Dermis blood vessel endothelial cell (primary cell): ENCODE data around the gene UTP3. TPM values are rescaled to one million over a fixed set of nuclear protein-coding genes. Genes with fewer than 3 reads are reported as not detected.
A peak's percentile ranks its signal among the peaks of the same experiment; 100 is the strongest.
"Not testable (repeated sequence)": the region's sequence is repeated elsewhere in the genome, so short reads cannot be mapped to it uniquely, and the experiment has no call there.

Experiments used
- DNase-seq: peaks from one replicate; pipeline ENCODE4 v3.0.0; 2010
- total RNA-seq: library from RNA; depleted of rRNA; stranded (reverse); fragments of >200 nt; gene quantifications from 2 replicates; pipeline ENCODE4 v1.2.3, GENCODE V29; 2014

The UTP3 gene, protein sequence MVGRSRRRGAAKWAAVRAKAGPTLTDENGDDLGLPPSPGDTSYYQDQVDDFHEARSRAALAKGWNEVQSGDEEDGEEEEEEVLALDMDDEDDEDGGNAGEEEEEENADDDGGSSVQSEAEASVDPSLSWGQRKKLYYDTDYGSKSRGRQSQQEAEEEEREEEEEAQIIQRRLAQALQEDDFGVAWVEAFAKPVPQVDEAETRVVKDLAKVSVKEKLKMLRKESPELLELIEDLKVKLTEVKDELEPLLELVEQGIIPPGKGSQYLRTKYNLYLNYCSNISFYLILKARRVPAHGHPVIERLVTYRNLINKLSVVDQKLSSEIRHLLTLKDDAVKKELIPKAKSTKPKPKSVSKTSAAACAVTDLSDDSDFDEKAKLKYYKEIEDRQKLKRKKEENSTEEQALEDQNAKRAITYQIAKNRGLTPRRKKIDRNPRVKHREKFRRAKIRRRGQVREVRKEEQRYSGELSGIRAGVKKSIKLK
- total RNA-seq = 20.8 and 27.1 TPM in 2 replicates

DNA sequence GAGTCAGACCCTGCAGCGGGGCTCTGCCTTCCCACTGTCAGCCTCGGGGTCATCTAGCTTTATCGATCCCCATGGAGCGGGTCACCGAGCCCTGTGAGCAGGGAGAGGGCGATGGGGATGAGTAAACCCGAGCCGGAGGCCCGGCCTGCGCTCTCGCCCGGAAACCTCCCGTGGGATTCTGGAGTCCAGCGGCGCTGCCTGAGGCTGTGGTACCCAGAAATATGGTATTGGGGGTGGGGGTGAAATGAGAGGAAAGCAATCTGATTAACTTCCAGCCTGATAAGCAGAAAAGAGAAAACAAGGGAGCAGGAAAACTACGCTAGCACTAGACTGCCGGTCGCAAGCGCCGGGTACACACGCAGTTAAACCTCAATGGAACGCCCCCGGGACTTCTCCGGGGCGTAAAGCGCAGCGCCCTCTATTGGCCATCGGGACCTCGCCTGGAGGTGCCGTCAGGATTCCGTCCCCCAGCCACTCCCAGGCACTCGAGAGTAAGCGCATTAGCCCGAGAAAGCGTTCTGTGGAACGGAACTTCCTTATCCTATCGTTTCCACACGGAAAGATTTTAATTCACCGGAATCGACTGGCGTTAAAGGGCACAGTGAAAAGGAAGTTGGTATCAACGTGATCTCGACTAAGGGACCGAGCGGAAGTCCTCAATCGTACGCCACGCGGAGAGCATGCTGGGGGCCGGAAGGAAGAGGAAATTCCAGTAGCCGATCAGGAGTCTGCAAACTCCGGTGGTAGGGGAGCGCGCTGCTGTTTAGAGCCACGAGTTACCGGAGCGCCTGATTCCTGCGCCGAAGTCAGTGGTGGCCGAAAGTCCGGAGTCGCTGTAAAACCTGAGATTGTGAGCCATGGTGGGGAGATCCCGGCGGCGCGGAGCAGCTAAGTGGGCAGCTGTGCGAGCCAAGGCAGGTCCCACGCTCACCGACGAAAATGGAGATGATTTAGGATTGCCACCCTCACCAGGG is at the start of gene UTP3:
Gene UTP3, plus strand, starts transcription at position 712 of the 974 bp plus-strand sequence. Its CDS starts 146 bp downstream, at position 858.
- peak; percentile 98 for DNase-seq

DNA sequence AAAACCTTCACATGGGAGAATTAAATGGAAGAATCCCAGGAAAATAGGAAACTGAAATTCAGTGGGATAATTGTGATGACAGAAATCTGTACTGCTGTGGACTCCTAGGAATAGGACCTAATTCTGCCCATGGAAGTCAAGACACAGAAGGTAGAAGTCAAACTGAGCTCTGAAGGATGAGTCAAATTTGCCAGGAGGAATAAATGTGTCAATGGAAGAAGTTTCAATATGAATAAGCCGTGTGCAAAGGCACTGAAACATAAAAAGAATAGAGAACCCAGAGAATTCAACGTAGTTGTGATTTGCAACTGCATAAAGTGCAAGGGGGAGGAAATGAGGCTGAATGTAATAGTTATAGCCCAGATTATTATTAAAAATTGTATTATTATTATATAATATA is 48.1 kb upstream of the UTP3 start:
- DNase-seq = no peak

DNA sequence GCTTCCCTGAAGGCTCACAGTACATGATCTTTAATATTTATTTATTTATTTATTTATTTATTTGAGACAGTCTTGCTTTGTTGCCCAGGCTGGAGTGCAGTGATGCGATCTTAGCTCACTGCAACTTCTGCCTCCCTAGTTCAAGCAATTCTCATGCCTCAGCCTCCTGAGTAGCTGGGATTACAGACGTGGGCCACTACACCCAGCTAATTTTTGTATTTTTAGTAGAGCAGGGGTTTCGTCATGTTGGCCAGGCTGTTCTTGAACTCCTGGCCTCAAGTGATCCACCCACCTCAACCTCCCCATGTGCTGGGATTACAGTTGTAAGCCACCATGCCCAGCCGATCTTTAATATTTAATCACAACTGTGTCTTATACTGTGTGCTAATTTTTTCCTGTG is 37.6 kb upstream of the UTP3 start:
- not testable (repeated sequence) for DNase-seq

DNA sequence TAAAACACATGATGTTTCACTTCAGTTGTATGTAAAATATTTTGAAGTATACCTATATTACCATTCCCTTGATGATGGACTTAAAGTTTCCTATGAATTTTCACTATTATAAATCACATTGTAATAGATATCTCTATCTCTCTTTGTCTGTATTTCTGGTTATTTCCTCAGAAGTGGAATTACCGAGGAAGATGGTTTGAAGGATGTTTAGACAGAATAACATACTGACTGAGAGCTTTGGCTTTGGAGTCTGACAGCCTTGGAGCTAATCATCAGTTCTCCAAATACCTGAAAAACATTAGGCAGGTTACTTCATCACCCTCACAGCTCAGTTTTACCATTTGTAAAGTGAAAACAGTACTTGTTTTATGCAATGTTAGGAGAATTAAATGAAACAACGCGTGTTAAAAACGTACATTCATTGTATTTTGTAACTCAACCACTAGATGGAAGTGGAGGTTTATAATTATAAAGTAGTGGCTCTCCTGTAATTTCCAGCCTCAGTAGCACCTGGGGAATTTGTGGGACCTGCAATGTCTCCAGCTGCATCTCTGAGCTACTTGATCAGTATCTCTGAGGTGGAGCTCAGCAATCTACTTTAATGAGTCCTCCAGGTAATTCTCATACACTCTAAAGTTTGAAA is 36.3 kb upstream of the UTP3 start:
- DNase-seq = peak; percentile 56

DNA sequence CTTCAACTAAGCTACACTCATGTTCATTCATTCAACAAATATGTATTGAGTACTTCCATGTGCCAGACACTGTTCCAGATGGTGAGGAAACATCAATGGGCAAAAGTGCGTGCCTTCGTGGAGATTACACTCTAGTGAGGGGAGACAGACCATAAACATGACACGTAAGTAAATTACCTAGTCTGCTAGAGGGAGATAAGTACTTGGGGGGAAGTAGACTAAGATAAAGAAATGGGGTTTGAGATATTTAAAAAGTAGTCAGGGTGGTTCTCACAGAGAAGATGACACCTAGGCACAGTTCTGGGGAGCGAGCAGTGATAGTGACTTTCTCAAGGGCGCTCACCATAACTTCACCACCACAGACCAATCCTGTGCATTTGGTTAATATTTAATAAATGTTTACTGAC is 33.7 kb upstream of the UTP3 start:
- no peak for DNase-seq

DNA sequence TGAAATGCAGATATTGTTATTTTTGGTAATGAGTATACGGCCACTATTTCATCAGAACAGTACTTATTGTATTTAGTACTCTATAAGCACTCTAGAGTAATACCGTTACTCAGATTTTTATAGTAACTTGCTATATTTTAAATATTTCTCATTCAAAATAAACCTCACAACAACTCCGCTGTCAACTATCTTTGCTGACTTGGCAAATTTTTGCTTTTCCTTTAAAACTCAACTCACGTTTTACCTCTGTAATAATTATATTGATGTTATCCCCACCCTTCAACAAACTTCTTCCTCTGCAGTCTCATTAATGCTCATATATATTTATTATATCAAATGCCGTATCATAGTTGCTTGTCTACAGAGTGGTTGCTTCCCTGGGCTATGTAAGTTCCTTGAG is 31.0 kb upstream of the UTP3 start:
- DNase-seq = no peak

DNA sequence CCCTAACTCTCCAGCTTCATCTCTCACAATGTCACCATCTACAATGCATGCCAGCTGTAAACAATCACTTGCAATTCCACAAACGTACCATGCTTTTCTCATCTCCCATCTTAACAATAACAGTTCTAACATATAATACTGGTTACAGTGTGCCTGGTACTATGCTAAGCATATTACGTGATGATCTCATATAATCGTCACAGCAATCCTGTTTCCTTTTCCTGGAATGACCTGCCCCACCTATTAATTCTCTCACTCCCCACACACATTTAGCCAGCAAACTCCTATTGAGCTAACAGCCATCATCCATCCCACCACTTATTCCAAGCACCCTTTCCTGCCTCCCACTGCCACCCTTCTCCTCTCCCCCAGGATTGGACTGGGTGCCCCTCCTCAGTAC is 29.9 kb upstream of the UTP3 start:
- no peak for DNase-seq

DNA sequence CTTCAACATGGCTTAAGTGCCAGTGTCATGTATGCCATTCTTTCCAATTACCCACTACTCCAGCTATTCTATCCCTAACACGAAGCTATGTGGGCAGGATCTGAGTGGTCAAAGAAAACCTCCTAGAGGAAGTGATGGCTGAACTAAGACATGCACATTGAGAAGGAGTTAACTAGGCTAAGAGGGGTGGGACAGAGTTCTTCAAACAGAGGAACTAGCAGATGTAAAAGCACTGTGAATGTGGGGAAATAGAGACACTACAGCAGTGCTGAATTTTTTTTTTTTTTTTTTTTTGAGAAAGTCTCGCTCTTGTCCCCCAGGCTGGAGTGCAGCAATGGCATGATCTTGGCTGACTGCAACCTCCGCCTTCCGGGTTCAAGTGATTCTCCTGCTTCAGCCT is 28.2 kb upstream of the UTP3 start:
- no peak for DNase-seq

DNA sequence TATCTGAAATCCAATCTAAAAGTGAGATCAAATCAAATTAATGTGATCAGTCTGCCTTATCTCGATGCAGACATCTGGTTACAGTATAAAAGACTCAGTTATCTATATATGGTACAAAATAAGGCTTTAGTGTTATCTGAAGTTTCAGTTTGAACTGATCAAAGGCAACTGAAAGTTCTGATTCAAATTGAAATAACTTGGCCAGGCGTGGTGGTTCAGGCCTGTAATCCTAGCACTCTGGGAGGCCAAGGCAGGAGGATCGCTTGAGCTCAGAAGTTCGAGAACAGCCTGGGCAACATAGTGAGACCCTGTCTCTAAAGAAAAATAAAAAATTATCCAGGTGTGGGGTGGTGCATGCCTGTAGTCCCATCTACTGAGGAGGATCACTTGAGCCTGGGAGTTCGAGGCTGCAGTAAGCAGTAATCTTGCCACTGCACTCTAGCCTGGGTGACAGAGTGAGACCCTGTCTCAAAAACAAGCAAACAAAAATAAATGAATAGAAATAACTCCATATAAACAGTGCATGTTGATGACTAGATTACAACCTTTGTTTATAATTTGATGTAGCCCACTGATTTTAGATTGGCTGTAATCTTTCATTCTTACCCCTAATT is 26.9 kb upstream of the UTP3 start:
- DNase-seq = not testable (repeated sequence)

DNA sequence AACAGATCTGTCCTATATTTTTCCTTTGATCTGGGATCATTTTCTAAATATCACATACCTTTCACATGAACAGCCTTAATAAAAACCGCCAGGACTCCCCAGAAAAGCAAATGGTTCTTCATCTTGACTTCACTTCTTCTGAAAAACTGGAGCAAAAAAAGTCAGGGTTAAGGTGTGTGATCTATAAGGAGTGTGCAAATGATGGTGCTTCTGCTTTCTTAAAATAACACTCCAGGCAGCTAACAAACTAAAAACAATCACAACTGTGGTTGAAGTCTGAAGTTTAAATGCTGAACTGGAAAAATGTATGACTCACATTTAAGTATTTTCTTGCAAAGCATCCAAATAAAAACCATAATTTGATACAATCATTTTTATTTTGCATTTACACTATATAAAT is 22.0 kb upstream of the UTP3 start, which contains the start of gene JCHAIN:
Gene JCHAIN, minus strand, starts transcription at position 140 of the 400 bp plus-strand sequence. Its CDS starts 18 bp downstream, at position 122.
- no peak for DNase-seq

DNA sequence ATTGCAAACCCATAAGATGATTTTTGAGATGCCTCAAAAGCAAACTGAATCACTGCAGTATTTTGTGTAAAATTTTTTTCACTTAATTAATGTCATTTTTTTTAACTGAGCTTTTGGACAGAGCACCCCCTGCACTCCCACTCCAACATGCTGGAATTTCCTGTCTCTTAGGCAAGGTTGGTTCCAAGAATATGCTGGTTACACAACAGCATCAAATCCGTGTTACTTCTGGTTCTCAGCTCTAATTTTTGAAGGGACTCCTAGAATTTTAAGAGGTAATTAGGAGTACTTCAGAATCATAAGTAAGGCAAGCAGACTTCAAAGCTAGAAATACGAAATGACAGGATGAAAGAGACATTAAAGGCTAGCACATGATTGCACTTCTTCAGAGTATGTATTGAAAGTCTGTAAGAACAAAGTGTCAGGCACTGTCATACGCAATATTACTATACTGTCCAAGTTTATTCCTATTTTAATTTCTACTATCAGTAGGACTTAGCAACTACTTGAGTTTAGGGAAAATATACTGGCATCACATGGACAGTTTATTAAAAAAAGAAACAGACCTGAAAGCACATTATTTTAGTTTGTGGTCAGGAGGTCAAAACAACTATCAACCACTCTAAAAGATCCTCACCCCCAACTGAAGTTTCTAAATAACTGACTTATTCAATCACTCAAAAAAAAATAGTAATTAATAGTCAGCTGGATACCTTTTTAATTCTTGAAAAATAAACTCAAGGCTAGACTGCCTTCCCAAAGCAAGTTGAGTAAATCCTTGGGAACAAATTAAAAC is 20.4 kb upstream of the UTP3 start:
- no peak for DNase-seq

DNA sequence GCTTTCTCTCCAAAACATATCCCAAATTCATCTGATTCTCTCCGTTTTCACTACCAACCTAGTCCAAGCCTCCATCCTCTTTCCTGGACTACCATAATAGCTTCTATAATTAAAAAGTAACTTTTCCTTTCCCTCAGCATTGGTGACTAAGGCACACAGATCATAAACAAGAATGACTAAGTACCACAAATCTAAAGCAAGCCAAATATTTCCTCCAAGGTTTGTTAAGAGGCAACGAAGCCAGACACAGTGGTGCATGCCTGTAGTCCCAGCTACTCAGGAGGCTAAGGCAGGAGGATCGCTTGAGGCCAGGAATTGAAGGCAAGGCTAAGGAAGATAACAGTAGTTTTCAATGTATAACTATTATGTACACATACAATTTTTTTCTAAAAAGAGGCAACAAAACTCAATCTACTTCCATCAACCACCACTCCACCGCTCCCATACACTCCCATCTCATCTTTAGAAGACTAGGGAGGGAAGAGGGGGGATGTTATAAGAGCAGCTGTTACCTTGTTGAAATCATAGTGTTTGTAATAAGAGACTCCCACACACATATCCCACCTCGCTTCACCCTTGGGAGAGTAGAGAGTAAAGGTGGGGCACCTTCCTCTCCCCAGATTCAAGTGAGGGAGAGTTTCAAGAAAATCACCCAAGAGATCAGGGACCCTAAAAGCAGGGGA is 17.9 kb upstream of the UTP3 start:
- DNase-seq = no peak

DNA sequence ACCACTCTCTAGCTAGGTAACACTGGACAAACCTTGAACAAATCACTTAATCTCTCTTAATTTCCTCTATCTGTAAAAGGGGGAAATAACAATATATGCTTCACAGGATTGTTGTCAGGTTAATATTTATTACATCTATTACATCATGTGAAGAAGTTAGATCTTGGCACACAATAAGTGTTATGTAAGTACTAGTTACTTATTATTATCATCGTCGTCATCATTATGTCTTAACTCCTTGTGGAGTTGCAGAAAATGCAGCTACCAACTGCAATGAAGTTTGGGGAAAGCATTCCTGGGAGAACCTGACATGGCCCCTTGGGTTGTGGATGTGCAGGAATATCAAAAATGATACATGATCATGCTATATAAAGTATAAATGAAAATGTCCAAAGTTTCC is 17.2 kb upstream of the UTP3 start:
- no peak for DNase-seq

DNA sequence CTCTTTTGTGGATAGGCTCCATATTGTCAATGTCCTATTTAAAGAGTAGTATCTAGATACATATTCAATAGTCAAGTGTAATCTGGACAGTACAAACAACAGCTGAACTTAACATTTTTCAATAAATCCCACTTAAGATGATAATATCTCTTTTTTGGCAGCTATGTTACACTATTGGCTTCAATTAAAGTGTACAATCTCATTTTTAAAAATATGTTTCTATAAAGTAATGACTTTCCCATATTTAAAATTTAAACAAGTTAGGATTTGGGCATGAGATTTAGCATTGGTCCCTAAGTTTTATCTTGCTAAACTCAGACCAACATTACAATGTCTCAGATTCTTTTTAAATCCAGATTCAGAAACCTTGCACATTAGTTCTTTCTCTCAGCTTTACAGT is 14.1 kb upstream of the UTP3 start:
- no peak for DNase-seq

DNA sequence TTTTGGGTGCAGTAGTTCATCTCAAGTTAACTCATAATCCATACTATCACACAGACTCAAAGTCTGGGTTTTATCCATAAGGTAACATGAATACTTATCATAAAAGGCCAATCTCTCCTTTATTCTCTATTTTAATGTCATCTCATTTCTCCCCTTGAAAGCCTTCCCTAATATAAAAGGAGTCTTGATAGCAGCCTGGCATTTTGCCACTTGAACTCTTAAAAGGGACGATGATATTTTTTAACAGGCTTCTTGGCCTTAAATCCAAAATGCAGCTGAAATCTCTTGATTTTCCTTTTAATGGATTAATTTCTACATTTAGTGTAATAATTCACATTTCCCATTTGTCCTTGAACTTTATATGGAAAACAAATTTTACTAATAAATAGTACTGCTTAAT is 13.6 kb upstream of the UTP3 start:
- DNase-seq = no peak

DNA sequence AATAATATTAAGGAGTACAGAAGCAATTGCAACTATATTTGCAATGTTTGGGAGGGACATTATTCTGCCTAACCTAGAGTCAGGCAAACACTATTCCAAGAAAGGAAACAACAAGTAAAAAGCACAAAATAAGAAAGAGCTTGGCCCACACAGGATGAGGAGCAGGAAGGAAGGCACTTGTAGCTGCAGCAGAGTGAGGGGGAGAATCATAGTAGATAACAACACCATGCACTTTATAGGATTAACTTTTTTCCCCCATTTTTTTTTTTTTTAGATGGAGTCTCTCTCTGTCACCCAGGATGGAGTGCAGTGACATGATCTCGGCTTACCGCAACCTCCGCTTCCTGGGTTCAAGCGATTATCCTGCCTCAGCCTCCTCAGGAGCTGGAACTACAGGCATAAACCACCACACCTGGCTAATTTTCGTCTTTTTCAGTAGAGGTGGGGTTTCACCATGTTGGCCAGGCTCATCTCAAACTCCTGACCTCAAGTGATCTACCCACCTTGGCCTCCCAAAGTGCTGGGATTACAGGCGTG is 11.7 kb upstream of the UTP3 start:
- no peak for DNase-seq

DNA sequence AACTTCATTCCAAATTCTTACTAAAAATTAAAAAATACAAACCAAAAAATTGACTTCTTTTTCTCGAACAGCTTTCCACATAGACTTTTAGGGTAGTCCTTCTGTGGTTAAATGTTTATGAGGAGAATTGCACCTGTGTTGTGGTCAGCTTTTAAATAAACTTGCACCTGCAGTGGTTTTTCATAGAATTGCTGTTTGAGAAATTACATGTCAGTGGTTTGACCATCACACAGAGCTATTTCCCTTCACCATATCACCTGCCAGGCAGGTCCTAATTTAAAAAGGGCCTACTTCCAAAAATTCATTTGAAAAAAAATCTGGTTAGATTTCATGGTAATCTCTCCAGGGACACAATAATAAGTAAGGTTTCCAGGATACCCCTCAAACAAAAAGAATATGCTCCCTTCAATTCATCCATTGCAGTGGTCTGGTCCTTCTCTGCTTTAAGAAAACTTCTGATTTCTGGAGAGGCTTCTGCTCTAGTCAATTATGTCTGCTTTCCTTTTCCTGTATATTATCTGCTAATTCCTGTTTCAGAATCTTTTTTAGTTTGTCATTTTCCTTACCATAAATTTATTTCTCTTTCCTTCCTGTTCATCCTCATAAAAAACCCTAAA is 9.8 kb upstream of the UTP3 start:
- DNase-seq = no peak

DNA sequence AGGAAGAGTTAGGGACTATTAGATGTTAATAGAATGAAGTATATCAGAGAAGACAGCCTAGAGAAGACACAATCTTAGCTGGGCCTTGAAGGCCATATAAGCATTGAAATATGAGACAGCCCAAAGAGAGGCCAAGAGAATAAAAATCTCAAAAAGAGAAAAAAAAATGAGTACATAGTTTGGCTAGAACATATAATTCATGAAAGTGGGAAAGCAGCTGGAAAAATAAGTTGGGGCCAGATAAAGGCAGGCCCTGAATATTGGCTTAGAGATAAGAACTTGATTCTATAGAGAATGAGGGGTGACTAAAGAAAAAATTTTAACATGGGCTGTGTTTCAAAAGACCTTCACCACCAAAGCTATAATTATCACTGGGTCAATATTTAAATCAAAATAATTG is 7.4 kb upstream of the UTP3 start:
- DNase-seq = no peak

DNA sequence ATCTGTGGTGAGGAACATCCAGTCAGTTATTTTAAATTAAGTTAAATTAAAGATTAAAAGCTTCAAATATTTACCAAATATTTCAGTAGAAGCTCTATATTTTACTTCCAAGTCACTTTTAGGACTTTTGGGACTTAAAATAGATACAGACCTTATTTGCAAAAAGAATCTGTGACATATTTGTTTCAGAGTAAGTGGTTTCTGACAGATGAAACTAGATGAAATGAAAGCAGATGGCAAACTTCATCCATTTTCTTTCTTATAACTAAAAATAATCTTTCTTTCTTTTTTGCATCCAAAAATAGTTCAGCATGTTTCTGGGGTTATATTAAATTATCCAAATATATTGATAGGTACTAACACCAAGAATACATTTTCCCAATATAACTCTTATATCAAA is 6.6 kb upstream of the UTP3 start:
- no peak for DNase-seq

DNA sequence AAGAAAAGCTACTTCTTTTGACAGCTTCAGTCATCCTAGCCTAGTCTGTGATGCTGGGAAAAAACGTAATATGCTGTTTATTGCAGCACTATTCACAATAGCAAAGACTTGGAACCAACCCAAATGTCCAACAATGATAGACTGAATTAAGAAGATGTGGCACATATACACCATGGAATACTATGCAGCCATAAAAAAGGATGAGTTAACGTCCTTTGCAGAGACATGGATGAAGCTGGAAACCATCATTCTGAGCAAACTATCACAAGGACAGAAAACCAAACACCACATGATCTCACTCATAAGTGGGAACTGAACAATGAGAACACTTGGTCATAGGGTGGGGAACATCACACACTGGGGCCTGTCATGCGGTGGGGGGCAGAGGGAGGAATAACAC is 6.2 kb upstream of the UTP3 start:
- DNase-seq = not testable (repeated sequence)
